Activated naive CD4-positive, alpha-beta T cell treated with anti-CD3 and anti-CD28 coated beads, Interleukin-2, amount 50 U/mL, for 24 hours (primary cell): Measurements from ENCODE around the gene PRMT3.
"Not testable (repeated sequence)": the region's sequence is repeated elsewhere in the genome, so short reads cannot be mapped to it uniquely, and the experiment has no call there.

Experiments
- H3K27ac Mint-ChIP-seq: one replicate; pipeline ENCODE4 v1.8.0; 2021; ENCODE audit warnings: mild to moderate bottlenecking, mixed read lengths
- H3K27me3 Mint-ChIP-seq: one replicate; pipeline ENCODE4 v1.8.0; 2021; ENCODE audit warnings: mixed read lengths
- H3K36me3 Mint-ChIP-seq: one replicate; pipeline ENCODE4 v1.8.0; 2021; ENCODE audit warnings: mixed read lengths
- H3K4me1 Mint-ChIP-seq: one replicate; pipeline ENCODE4 v1.8.0; 2021; ENCODE audit warnings: mixed read lengths
- H3K4me3 Mint-ChIP-seq: one replicate; pipeline ENCODE4 v1.8.0; 2021; ENCODE audit warnings: mild to moderate bottlenecking, mixed read lengths
- H3K9me3 Mint-ChIP-seq: one replicate; pipeline ENCODE4 v1.8.0; 2021; ENCODE audit warnings: mixed read lengths

Gene PRMT3

GRCh38 chr11:20556396-20556795, 168.9 kb downstream of the PRMT3 start:
- H3K9me3 Mint-ChIP-seq, H3K4me3 Mint-ChIP-seq, H3K36me3 Mint-ChIP-seq, H3K27me3 Mint-ChIP-seq, H3K27ac Mint-ChIP-seq, H3K4me1 Mint-ChIP-seq: not testable (repeated sequence)

- Mint-ChIP-seq H3K27ac (no peak overlapping the region), H3K36me3 (no peaks in the 10 kb centered on the region), H3K27me3 (peaks cover 8% of the 10 kb centered on the region), H3K9me3 (no peaks in the 10 kb centered on the region), H3K4me3 (no peak overlapping the region), H3K4me1 (no peaks in the 10 kb centered on the region)
These were observed 171.2 kb downstream of the PRMT3 start for GRCh38 chr11:20558741-20559140.
